Measurements from ENCODE around the gene PCDH8.

DNA sequence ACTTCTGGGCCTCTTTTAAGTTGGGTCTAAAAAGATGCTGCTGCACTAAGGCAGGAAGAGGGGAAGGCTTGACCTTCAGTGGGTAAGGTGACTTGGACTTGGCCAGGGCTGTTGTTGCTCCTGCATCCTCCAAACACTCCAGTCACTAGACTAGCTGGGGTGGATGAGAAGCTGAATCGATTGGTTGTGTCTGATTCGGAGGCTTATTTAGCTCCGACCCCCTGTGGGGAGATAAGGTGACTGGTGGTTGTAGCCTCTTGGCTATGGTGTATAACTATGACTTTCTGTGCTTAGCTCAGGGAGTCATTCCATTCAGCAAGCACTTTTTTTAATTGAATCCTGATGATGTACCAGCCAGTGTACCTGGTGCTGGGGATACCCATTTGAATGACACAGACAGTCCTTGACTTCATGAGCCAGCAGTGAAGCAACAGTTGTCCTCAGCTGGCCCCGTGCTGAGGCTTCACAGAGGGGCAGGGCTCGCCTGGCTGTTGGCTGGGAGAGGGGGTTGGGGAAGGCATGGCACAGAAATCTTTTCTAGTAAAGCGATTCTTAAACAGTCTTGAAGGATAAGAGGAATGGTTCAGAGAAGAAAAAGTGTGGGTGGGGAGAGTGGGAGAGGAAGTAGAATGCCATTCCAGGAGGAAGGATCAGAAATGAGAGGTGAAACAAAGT is 9.9 kb downstream of the PCDH8 start:
- no peak for TF ChIP-seq POLR2A (IDR thresholded peaks at IDR 0.05)
- TF ChIP-seq, protein P1, sequence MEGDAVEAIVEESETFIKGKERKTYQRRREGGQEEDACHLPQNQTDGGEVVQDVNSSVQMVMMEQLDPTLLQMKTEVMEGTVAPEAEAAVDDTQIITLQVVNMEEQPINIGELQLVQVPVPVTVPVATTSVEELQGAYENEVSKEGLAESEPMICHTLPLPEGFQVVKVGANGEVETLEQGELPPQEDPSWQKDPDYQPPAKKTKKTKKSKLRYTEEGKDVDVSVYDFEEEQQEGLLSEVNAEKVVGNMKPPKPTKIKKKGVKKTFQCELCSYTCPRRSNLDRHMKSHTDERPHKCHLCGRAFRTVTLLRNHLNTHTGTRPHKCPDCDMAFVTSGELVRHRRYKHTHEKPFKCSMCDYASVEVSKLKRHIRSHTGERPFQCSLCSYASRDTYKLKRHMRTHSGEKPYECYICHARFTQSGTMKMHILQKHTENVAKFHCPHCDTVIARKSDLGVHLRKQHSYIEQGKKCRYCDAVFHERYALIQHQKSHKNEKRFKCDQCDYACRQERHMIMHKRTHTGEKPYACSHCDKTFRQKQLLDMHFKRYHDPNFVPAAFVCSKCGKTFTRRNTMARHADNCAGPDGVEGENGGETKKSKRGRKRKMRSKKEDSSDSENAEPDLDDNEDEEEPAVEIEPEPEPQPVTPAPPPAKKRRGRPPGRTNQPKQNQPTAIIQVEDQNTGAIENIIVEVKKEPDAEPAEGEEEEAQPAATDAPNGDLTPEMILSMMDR (IDR thresholded peaks at IDR 0.05) = no peak

All from lower leg skin (tissue), 3 donors.